Measurements from ENCODE around the gene ITGB8.

GRCh38 chr7:20385126-20385525, 54.4 kb downstream of the ITGB8 start:
- TF ChIP-seq POLR2AphosphoS5 (IDR thresholded peaks at IDR 0.05; ENCODE audit: low read depth, low read length) = no peak
- TF ChIP-seq POLR2A (IDR thresholded peaks at IDR 0.05; ENCODE audit: low read depth, low read length) = no peak
- TF ChIP-seq PAX5 (IDR thresholded peaks at IDR 0.05; ENCODE audit: insufficient read depth, low read length, severe bottlenecking) = no peak
- TF ChIP-seq TAF1 (IDR thresholded peaks at IDR 0.05; ENCODE audit: low read depth, low read length) = no peak
- TF ChIP-seq SPI1 (IDR thresholded peaks at IDR 0.05; ENCODE audit: low read depth, low read length) = no peak
- no peak for TF ChIP-seq POU2F2 (IDR thresholded peaks at IDR 0.05; ENCODE audit: low read depth, low read length)

All from GM12891 (cell line).